Gastrocnemius medialis (tissue), 4 donors: Measurements from ENCODE around the gene ASB15. TPM values are rescaled to one million over a fixed set of nuclear protein-coding genes. Genes with fewer than 3 reads are reported as not detected.
"Not testable (repeated sequence)": the region's sequence is repeated elsewhere in the genome, so short reads cannot be mapped to it uniquely, and the experiment has no call there.

Experiments
- ATAC-seq, 2 donors: fragments of 150-250 bp; one replicate each; pipeline ENCODE4 v1.9.1; 2016
- DNase-seq, 2 donors: peaks; one replicate each; pipeline ENCODE4 v3.0.0-alpha.2; 2019
- H3K27ac ChIP-seq, 4 donors: fragments of 200-600 bp; sonication (generic); 1 replicate in 1 of 4; 2 replicates in 3 of 4; pipeline ENCODE4 v1.5.1; 2016 to 2018; ENCODE audit warnings: mild to moderate bottlenecking in 2 of 4, moderate library complexity in 1 of 4
- H3K27me3 ChIP-seq, 3 donors: fragments of 200-600 bp; sonication (generic) in 2 of 3; 1 replicate in 1 of 3; 2 replicates in 2 of 3; pipeline versions ENCODE4 v1.5.1 to v1.6.0; 2016 to 2019; ENCODE audit warnings: mild to moderate bottlenecking in 1 of 3, moderate library complexity in 1 of 3
- H3K36me3 ChIP-seq, 2 donors: fragments of 200-600 bp; sonication (generic) in 1 of 2; one replicate each; pipeline ENCODE4 v1.5.1; 2017 to 2018
- H3K4me1 ChIP-seq, 2 donors: fragments of 200-600 bp; sonication (generic) in 1 of 2; one replicate each; pipeline ENCODE4 v1.5.1; 2016 to 2017; ENCODE audit warnings: mild to moderate bottlenecking in 2 of 2
- H3K4me3 ChIP-seq, 4 donors: fragments of 200-600 bp; sonication (generic) in 3 of 4; 1 replicate in 1 of 4; 2 replicates in 3 of 4; pipeline ENCODE4 v1.5.1; 2016 to 2019; ENCODE audit warnings: mild to moderate bottlenecking in 2 of 4
- H3K9me3 ChIP-seq, 3 donors: fragments of 200-600 bp; sonication (generic) in 2 of 3; 1 replicate in 1 of 3; 2 replicates in 2 of 3; pipeline ENCODE4 v1.5.1; 2016 to 2019
- POLR2A ChIP-seq, 2 donors: fragments of 450-650 bp; IDR thresholded peaks; one replicate each; pipeline ENCODE4 v1.6.1; 2017; ENCODE audit warnings: antibody characterized with exemption in 2 of 2, mild to moderate bottlenecking in 2 of 2, moderate library complexity in 2 of 2
- in situ Hi-C, 4 donors: fragments of 200-750 bp; cut with MboI; loops; one replicate each; pipeline versions ENCODE4 v1.15.0 to v1.8.0; 2017; ENCODE audit warnings: low sequenced_read_pairs in 4 of 4
- intact Hi-C: fragments of 100-400 bp; cut with DNase I; formaldehyde crosslinking; loops from one replicate; pipeline ENCODE4 v1.15.1; 2023; ENCODE audit warnings: low total_unique reads
- total RNA-seq, 4 donors: library from RNA; depleted of rRNA; stranded (reverse); fragments of >200 nt; gene quantifications; one replicate each; pipeline versions ENCODE4 v1.1.0 to v1.2.3, GENCODE V29; 2016
- TF ChIP-seq, protein P1 (sequence below), 5 experiments: fragments of 450-650 bp in 3 of 5; fragments of 200-600 bp in 2 of 5; sonication (generic) in 2 of 5; IDR thresholded peaks in 4 of 5; conservative IDR thresholded peaks in 1 of 5; 1 replicate in 4 of 5; 2 replicates in 1 of 5; pipeline ENCODE4 v1.5.1; 2016 to 2019; ENCODE audit warnings: antibody characterized with exemption in 5 of 5, mild to moderate bottlenecking in 3 of 5, moderate library complexity in 3 of 5

ASB15 gene
- total RNA-seq, 4 donors from 2014 or later: 5.3 to 26.0 (median 10.4) TPM

DNA sequence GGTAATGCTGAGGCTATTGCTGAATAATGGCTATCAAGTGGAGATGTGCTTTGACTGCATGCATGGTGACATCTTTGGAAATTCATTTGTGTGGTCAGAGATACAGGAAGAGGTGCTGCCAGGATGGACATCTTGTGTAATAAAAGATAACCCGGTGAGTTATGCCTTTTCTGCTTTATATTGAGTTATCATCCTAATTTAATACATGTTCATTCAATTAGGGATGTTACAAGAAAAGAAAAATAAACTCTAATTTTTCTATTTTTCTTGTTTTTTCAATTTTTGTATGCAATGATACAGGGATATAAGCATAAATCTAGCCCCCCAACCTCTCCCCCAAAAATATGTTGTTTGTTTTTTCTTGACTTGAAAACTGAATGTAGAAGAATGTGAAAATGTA is 27.7 kb downstream of the ASB15 start:
- no peaks in the 10 kb centered on the region for H3K27me3 ChIP-seq
- no peak for ATAC-seq
- no peaks in the 10 kb centered on the region for H3K9me3 ChIP-seq
- H3K36me3 ChIP-seq: no peaks in the 10 kb centered on the region
- no peak overlapping the region for H3K4me3 ChIP-seq
- peaks cover 25% of the 10 kb centered on the region in 2 donors for H3K4me1 ChIP-seq
- intact Hi-C loops: no loop called here
- in situ Hi-C loops: no loop called here
- DNase-seq: no peak
- TF ChIP-seq, protein P1, sequence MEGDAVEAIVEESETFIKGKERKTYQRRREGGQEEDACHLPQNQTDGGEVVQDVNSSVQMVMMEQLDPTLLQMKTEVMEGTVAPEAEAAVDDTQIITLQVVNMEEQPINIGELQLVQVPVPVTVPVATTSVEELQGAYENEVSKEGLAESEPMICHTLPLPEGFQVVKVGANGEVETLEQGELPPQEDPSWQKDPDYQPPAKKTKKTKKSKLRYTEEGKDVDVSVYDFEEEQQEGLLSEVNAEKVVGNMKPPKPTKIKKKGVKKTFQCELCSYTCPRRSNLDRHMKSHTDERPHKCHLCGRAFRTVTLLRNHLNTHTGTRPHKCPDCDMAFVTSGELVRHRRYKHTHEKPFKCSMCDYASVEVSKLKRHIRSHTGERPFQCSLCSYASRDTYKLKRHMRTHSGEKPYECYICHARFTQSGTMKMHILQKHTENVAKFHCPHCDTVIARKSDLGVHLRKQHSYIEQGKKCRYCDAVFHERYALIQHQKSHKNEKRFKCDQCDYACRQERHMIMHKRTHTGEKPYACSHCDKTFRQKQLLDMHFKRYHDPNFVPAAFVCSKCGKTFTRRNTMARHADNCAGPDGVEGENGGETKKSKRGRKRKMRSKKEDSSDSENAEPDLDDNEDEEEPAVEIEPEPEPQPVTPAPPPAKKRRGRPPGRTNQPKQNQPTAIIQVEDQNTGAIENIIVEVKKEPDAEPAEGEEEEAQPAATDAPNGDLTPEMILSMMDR (IDR thresholded peaks at IDR 0.05 in 4 of 5, conservative IDR thresholded peaks at IDR 0.05 in 1 of 5): no peak
- TF ChIP-seq POLR2A (IDR thresholded peaks at IDR 0.05): no peak
- H3K27ac ChIP-seq: peak overlapping the region; percentile 8 to 93 (median 79)

DNA sequence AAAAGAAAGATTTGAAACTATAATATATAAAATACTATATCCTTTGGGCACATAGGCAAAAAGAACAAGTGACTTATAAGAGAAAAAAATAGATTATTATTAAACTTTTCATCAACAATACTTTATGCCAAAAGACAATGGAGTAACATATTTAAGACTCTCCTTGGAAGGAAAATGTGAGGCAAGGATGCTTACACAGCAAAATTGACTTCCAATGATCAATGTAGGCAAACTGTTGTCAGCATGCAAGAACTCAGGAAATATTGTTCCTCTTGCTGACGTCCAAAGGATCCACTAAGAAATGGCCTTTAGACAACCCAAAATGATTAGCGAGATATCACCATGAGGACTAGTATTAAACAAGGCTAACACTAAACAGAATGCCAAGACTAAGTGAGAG is 31.2 kb downstream of the ASB15 start:
- in situ Hi-C loops: loop anchor here in 1 of 4 donors (10.0 kb wide), 1 partner anchor 72 kb away; no protein-coding TSS in a partner anchor
- Histone ChIP-seq H3K9me3 (no peaks in the 10 kb centered on the region), H3K27me3 (no peaks in the 10 kb centered on the region), H3K4me3 (no peak overlapping the region), H3K4me1 (peaks cover 49 to 52% of the 10 kb centered on the region in 2 donors), H3K27ac (peak overlapping the region in 3 of 4 donors; percentile 40 to 67 (median 56)), H3K36me3 (no peaks in the 10 kb centered on the region)
- intact Hi-C loops: no loop called here
- no peak for DNase-seq
- no peak for ATAC-seq
- TF ChIP-seq, protein P1 (IDR thresholded peaks at IDR 0.05 in 4 of 5, conservative IDR thresholded peaks at IDR 0.05 in 1 of 5): no peak

DNA sequence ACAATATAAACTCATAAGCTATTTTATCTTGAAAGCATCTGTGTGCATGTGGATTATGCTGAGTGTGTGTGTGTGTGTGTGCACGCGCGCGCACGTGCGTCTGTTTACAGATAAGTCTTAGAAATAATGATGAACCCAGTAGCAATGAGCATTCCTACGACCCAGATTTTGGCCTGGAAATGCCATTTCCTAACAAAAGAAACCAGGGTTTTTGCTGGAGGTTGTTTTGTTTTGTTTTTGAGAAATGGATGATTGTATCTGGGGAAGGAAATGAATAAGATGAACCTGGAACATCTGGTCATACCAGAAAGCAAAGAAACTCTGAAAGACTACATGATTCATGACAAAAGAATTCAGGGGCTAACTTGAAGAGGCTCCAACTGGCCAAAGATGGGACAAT is 31.9 kb downstream of the ASB15 start:
- H3K27ac ChIP-seq: peak overlapping the region in 3 of 4 donors; percentile 40 to 67 (median 56)
- no peaks in the 10 kb centered on the region for H3K36me3 ChIP-seq
- no peaks in the 10 kb centered on the region for H3K9me3 ChIP-seq
- no peak for ATAC-seq
- H3K27me3 ChIP-seq: no peaks in the 10 kb centered on the region
- no peak for TF ChIP-seq POLR2A (IDR thresholded peaks at IDR 0.05)
- TF ChIP-seq, protein P1 (IDR thresholded peaks at IDR 0.05 in 4 of 5, conservative IDR thresholded peaks at IDR 0.05 in 1 of 5): no peak
- in situ Hi-C loops: loop anchor here in 1 of 4 donors (10.0 kb wide), 1 partner anchor 71 kb away; no protein-coding TSS in a partner anchor
- DNase-seq: no peak
- H3K4me3 ChIP-seq: no peak overlapping the region
- H3K4me1 ChIP-seq: peaks cover 45 to 50% of the 10 kb centered on the region in 2 donors
- intact Hi-C loops: no loop called here

DNA sequence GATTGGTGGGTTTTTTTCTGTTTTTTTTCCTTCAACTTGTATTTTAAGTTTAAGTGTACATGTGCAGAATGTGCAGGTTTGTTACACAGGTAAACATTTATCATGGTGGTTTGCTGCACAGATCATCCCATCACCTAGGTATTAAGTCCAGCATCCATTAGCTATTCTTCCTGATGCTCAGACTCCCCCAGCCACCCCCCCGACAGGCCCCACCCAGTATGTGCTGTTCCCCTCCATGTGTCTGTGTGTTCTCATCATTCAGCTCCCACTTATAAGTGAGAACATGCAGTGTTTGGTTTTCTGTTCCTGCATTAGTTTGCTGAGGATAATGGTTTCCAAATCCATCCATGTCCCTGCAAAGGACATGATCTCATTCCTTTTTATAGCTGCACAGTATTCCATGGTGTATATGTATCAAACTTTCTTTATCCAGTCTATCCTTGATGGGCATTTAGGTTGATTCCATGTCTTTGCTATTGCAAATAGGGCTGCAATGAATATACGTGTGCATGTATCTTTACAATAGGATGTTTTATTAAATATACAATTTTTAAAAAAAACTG is 32.5 kb downstream of the ASB15 start:
- ATAC-seq, DNase-seq, H3K9me3 ChIP-seq, H3K36me3 ChIP-seq, H3K27me3 ChIP-seq, intact Hi-C loops, H3K4me3 ChIP-seq: not testable (repeated sequence)
- Histone ChIP-seq H3K27ac (peak overlapping the region in 3 of 4 donors; percentile 40 to 67 (median 56)), H3K4me1 (peaks cover 44 to 49% of the 10 kb centered on the region in 2 donors)
- in situ Hi-C loops: loop anchor here in 1 of 4 donors (10.0 kb wide), 1 partner anchor 71 kb away; no protein-coding TSS in a partner anchor

DNA sequence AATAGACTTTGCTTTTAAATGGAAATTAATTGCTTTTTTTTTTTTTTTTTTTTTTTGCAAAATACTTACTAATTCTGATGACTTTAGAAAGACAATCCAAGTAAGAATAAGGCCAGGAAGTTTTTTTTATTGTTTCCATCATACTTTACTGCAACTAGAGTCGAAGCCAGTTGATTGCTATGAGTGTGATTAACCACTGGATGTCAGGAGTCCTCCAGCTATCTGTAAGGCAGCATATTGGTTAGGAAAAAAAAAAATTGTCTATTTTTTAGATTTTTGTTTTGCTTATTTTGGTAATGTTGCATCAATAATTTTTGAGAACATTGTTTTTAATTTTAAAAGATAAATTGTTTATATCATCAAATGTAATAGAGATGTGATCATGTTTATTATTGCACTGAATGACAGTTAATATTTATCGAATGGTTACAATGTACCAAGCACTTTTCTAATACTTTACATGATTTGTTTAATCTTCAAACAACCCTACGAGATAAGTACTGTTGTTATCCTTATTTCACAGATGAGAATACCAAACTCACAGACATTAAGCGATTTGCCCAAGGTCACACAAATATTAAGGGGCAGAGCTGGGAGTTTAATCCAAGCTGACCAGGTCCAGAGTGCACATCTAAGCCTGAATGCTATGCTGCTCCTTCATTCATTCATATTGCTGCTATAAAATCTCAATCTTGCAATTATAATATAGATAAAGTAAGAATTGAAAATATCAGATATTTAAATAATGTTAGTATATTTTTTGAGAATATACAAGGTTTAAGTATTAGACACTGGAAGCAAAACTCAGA is 34.1 kb downstream of the ASB15 start:
- intact Hi-C loops (loop anchor here (1.0 to 2.0 kb wide), 2 partner anchors 67 to 229 kb away; no protein-coding TSS in a partner anchor), in situ Hi-C loops (loop anchor here in 3 of 4 donors (5.0 to 10.0 kb wide), 3 partner anchors 67 to 227 kb away; no protein-coding TSS in a partner anchor)
- H3K4me3 ChIP-seq: no peak overlapping the region
- DNase-seq (no peak), ATAC-seq (peak; percentile 57 to 71)
- peaks cover 49 to 52% of the 10 kb centered on the region in 2 donors for H3K4me1 ChIP-seq
- peak overlapping the region in 3 of 4 donors; percentile 67 to 83 (median 79) for H3K27ac ChIP-seq
- H3K36me3 ChIP-seq: no peaks in the 10 kb centered on the region
- H3K9me3 ChIP-seq: no peaks in the 10 kb centered on the region
- no peaks in the 10 kb centered on the region for H3K27me3 ChIP-seq
- TF ChIP-seq POLR2A (IDR thresholded peaks at IDR 0.05): no peak
- TF ChIP-seq, protein P1 (IDR thresholded peaks at IDR 0.05 in 4 of 5, conservative IDR thresholded peaks at IDR 0.05 in 1 of 5): peak; percentile 25 to 69 (median 54)
